GM18505 (cell line): ENCODE results near the gene RSPO4.

Experiments
- ATAC-seq: cut with Tn5 transposase; IDR thresholded peaks from one replicate; pipeline ENCODE4 v1.9.1; 2021; ENCODE audit not compliant: unreplicated experiment
- POLR2A ChIP-seq: IDR thresholded peaks from 4 replicates; pipeline ENCODE4 v1.6.1; 2011; ENCODE audit warnings: borderline replicate concordance; ENCODE audit not compliant: insufficient read depth, insufficient read length; ENCODE audit errors: extremely low read depth

The RSPO4 gene

DNA sequence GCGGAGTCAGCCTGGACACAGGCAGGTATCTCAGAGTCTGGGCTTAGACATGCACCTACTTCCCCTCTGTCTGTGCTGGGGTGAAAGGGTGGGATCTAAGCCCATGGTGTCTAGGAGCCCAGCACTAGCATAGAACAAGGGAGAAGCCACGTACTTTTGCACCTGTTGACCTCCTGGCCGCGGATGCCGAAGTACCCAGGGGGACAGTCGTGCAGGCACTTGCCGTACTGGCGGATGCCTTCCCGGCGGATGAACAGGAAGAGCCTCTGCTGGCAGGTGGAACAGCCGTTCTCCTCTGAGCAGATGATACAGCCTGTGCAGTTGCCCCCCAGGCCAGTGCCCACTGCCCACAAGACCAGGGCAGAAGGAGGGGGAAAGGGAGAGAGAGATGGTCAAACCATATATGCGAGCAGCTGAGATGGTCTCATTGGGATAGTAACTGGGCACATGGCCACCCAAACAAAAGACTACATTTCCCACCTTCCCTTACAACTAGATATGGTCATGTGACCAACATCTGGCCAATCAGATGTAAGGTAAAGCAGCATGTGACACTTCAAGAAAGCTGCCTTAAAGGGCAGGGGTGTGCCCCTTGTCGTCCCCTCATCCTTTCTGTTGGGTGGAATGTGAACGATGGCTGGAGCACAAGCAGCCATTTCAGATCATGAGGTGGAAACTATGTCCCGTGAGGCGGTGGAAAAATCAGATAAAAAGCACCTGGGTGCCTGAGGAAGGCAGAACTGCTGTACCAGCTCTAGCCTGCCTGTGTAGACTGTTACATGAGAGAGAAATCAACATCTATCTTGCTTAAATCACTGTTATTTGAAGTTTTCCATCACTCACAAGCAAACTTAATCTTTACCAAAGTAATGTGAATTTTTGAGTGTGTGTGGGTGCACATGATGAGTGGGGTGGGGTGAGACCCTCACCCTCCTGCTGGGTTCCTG lies 34.0 kb downstream of the RSPO4 start:
- no peak for TF ChIP-seq POLR2A
- no peak for ATAC-seq

DNA sequence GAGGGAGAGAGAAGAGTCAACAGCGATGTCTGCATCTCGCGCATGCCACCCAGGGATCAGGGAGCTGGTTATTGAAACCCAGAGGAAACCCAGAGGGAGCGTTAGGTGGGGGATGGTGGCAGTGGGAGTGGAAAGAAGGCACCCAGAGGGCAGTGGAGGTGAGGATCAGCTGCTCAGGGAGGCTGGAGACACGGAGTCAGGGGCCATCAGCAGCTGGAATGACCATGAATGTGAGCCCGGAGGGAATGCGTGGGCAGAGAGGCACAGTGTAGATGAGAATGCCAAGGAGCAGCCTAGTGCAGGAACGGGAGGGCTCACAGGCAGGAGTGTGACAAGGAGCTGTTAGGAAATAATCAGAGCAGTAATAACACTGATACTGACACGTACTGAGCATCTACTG lies 36.2 kb downstream of the RSPO4 start:
- no peak for TF ChIP-seq POLR2A
- ATAC-seq: no peak

DNA sequence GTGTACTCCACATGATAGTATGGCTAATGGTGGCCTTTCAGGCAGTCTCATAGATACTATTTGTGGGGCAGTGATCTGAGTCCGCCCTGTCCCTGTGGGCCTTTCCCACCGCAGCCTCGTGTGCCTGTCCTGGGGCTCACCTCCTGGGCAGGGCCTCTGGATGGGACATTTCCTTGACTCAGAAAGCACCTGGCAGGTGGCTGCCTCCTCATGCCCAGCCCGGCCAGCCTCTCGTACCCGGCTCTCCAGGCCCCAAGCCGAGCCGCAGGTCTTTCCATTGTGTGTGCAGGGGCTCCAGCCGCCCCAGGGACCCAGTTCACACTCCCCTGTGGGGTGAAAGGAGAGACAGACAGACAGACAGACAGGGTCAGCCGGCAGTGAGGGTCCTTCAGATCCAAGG lies 38.3 kb downstream of the RSPO4 start:
- ATAC-seq: no peak
- no peak for TF ChIP-seq POLR2A

DNA sequence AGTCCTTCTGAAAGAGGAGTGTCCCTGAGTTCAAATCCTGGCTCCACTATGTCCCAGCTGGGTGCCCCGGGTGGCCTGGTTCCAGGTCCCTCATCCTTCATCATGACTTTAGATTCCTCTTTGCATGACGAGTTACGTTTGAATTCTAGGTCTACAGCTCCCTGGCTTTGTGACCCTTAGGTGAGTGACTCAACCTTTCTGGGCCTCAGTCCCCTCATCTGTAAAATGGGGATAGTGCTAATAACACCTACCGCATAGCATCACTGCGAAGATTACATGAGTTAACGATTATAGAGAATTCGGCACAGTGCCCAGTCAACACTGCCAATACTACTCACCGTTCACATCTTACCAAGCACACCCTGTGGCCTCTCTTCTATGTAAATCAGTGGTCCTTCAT lies 39.4 kb downstream of the RSPO4 start:
- no peak for TF ChIP-seq POLR2A
- no peak for ATAC-seq

DNA sequence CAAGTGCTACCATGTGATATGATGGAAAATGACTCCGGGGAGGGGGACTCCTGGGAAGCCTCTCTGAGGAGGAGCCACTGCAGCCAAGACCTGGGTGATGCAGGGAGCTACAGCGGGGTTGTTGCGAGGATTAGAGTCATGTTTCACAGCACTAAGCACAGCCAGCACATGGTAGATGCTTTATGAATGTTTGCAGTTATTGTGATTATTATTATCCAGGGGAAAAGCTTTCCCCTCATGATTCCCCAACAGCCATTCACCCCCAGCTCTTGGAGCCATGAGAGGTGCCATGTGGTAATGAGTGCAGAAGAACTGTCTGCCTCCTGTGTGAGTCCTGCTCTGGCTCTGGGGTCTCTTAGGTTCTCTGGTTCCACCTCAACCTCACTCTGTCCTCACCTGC lies 39.9 kb downstream of the RSPO4 start:
- no peak for TF ChIP-seq POLR2A
- no peak for ATAC-seq

DNA sequence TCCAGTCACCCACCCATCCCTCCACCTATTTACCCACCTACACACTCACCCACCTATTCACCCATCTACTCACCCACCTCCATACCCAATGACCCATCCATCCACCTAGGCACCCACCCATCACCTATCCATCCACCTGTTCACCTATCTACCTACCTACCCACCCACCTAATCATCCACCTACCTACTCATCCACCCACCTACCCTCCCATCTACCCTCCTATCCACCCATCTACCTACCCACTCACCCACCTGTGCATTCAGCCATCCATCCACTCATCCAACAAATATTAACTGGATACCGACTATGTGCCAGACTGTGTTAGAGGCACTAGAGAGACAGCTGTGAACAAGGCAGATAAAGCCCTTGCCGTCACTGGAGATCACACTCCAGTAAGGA lies 40.3 kb downstream of the RSPO4 start:
- no peak for ATAC-seq
- TF ChIP-seq POLR2A: no peak

DNA sequence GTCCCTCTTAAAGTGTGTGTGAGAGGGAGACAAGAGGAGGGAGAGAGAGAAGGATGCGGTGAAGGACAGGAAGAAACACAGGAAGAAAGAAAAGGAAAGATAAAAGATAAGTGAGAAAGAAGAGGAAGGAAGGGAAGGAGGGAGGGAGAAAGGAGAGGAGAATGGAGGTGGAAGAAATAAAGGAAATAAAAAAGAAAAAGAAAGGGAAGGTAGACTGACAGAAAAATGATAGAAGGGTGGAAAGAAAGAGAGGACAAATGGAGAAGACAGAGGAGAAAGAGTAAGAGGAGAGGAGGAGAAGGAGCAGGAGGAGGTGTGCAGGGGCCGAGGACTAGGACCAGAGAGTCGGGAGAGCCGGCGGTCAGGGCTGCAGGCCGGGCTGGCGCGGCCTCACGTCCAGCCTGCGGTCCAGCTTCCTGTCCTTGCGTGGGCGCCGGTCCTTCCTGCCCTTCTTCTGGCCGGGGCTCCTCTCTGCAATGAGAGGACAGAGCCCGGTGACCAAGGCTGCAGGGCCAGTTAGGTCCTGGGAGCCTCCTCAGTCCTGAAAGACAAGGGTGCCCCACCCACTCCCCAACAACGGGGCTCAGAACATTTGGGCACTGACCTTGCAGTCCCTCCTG lies 42.0 kb downstream of the RSPO4 start:
- ATAC-seq: no peak
- no peak for TF ChIP-seq POLR2A

DNA sequence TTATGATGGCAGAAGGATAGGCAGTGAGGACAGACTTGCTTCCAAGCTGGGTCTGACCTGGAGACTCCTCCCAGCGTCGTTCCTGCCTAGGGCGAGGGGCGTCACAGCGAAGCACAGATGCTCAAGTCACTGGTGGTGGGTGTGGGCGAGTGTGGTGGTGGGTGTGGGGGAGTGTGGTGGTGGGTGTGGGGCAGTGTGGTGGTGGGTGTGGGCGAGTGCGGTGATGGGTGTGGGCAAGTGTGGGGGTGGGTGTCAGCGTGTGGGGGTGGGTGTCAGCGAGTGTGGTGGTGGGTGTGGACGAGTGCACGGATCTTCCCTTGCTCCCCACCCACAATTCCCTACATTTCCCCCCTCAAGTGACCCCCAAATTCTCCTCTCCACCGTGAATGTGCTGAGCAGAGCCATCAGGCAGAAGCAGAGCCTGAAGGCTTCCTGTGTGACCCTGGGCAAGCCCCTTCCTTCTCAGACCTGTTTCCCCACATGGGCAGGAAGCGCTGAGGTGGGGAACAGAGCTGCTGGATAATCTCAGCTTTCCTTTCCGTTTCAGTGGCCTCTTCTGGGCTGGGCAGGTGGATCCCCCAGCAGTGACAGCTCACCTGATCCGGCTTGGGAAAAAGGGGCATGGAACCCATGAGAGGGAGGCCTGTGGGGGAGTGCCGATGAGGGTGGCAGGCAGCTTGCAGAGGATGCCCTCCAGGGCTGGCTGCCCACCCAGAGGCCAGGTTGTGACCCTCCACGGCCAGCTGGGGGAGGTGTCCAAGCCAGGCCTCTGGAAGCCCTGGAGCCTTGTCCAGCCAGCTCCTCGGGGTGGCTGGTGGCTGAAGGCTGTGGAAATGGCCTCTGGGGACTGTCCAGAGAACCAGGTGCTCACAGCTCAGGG lies 42.9 kb downstream of the RSPO4 start:
- no peak for ATAC-seq
- no peak for TF ChIP-seq POLR2A

DNA sequence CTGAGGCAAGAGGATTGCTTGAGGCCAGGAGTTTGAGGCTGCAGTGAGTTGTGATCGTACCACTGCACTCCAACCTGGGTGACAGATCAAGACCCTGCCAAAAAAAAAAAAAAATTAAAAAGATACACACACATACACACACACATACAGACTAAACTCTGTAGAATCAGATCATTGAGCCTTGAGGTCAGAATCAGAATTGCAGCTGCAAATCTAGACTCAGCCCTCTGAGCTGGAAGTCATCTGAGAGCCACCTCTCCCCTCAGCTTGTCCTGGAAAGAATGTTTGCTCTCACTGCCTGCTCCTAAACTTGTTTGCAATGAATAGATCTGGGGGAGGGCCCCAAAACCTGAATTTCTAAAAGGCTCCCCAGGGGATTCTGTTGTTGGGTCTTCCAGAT lies 44.6 kb downstream of the RSPO4 start:
- no peak for ATAC-seq
- no peak for TF ChIP-seq POLR2A

DNA sequence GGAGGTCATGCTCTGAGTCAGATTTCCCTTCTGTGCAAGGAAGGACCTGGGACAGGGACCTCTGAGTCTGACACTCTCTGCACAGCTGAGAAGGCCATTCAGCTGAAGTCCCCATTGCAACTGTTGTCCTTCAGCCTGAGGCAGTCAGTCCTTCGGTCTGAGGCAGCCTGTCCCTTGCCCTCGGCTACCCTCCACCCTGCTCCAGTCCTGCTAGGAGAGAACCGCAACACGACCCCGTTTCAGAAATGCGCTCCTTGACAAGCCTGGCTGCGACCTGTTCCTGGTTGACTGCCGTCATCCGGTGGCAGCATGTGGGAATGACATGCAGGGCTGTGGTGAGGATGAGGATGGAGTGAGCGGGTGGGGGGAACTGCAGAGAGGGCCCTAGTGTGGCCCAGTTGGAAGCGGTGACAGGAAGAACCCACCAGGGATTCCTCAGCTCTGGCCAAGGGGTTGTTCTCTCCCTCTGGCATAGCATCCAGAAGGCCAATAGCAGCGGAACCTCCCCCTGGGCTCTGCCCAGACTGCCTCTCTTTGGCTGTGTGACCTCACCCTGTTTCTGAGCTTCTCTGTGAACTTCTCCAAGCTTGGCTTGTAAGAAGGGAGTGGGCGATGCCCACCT lies 45.7 kb downstream of the RSPO4 start:
- no peak for ATAC-seq
- TF ChIP-seq POLR2A: no peak

DNA sequence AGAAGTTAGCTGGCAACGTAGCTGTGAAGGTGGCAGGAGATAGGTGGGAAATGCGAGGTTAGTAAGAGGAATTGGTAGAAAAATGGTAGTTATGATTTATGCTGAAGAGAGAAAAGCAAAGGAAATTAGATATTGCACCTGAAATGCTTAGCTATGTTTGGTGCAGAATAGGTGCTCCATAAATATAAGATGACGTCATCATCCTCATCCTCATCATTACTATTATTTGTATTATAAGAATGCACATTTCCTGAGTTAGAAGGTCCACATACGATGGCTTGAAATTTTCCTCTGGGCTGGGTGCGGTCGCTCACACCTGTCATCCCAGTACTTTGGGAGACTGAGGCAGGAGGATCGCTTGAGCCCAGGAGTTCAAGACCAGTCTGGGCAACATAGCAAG lies 46.5 kb downstream of the RSPO4 start:
- TF ChIP-seq POLR2A: no peak
- no peak for ATAC-seq

DNA sequence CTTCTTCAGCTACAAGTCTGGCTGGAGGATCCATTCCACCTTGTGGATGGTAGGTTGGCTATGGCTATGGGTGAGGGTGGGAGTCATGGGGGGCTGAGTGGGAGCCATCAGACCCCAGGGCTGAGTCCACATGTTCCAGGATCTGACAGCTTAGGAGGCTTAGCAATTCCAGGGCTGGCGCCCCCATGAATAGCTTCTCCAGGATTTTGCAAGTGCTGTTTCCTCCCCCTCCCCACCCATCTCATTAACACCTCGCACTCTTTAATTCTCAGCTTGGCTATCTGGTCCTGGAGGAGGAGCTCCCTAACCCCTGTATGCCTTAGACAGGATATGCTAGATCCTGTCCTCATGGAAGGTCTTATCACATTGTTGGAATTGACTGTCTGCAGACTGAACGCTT lies 47.0 kb downstream of the RSPO4 start:
- no peak for TF ChIP-seq POLR2A
- no peak for ATAC-seq

DNA sequence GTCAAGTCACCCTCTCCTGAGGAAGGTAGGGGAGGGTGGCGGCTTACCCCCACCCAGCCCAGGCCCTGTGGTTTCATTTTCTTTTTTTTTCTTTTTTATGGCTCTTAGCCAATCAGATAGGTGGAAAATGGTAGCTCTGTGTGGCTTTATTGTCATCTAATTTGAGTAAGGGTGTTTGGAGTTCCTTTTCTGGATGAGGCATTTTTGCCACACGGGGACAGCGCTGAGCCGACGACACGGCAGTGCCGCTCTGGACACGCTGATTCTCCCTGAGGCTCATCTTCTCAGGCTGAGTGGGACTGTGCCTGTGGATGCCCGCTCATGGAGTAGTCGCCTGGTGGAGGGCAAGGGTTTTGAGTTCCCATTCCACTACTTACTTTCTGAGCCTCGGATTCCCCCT lies 48.4 kb downstream of the RSPO4 start:
- no peak for ATAC-seq

DNA sequence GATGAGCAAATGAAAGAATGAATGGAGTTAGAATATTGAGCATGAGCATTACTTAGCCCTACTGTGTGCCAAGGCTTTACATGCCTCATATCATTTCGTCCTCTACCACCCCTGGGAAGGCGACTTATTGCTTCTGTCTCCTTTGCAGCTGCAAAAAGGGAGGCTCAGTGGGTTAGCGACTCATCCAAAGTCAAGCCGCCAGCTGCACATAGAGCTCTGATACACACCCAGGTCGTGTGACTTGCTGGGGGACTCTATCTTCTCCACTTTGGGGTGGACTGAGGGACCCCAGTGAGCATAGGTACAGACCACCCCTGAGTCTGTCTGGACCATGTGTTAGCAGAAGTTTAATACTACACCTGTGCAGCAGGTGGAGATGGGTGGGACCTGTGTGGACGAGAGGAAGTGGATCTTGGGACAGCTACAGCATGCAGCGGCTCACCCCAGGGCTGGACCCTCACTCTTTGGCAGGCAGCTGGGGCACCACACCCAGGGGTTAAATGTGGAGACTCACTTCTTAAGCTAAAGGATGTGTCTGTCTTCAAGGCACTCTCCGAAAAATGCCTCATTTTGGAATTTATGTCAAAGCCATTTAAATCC lies 49.8 kb downstream of the RSPO4 start:
- no peak for ATAC-seq
- no peak for TF ChIP-seq POLR2A

More for the DNA sequence above, 48.4 kb downstream of the RSPO4 start:
- TF ChIP-seq POLR2A: no peak
